HUES48 (cell line): ENCODE measurements around the gene HSPBP1.

Experiments
- H3K27ac ChIP-seq: one replicate; pipeline ENCODE4 v1.7.0; 2013; ENCODE audit warnings: low read depth, low read length, inconsistent platforms
- H3K27me3 ChIP-seq: 2 replicates; pipeline ENCODE4 v1.6.1; 2013; ENCODE audit warnings: mild to moderate bottlenecking, low read length; ENCODE audit not compliant: control insufficient read depth, insufficient read depth
- H3K36me3 ChIP-seq: 2 replicates; pipeline ENCODE4 v1.6.1; 2013; ENCODE audit warnings: low read length; ENCODE audit not compliant: control insufficient read depth, insufficient read depth
- H3K4me1 ChIP-seq: 2 replicates; pipeline ENCODE4 v1.6.1; 2013; ENCODE audit warnings: mild to moderate bottlenecking, low read length; ENCODE audit not compliant: control insufficient read depth, insufficient read depth
- H3K4me3 ChIP-seq: 2 replicates; pipeline ENCODE4 v1.5.1; 2013; ENCODE audit warnings: mild to moderate bottlenecking, low read depth, low read length
- H3K9ac ChIP-seq: 2 replicates; pipeline ENCODE4 v1.6.1; 2013; ENCODE audit warnings: mild to moderate bottlenecking, low read depth, low read length, moderate library complexity
- H3K9me3 ChIP-seq: 2 replicates; pipeline ENCODE4 v1.6.1; 2013; ENCODE audit warnings: low read length; ENCODE audit not compliant: control insufficient read depth, insufficient read depth

The HSPBP1 gene

GRCh38 chr19:55224038-55224665 is 55.8 kb downstream of the HSPBP1 start:
- Histone ChIP-seq H3K9ac (no peak overlapping the region), H3K4me1 (no peaks in the 10 kb centered on the region), H3K27me3 (no peaks in the 10 kb centered on the region), H3K27ac (no peak overlapping the region), H3K9me3 (no peaks in the 10 kb centered on the region; the same call in 1 of the 2 replicates), H3K4me3 (no peak overlapping the region), H3K36me3 (peaks cover 16% of the 10 kb centered on the region)

GRCh38 chr19:55223291-55224037 is 56.4 kb downstream of the HSPBP1 start:
- Histone ChIP-seq H3K27me3 (no peaks in the 10 kb centered on the region), H3K36me3 (peaks cover 16% of the 10 kb centered on the region), H3K27ac (no peak overlapping the region), H3K4me1 (no peaks in the 10 kb centered on the region), H3K9me3 (no peaks in the 10 kb centered on the region; the same call in 1 of the 2 replicates), H3K4me3 (no peak overlapping the region), H3K9ac (no peak overlapping the region)

- H3K36me3 ChIP-seq = no peaks in the 10 kb centered on the region
- H3K4me3 ChIP-seq = no peak overlapping the region
- no peak overlapping the region for H3K27ac ChIP-seq
- no peaks in the 10 kb centered on the region for H3K27me3 ChIP-seq
- no peaks in the 10 kb centered on the region; the same call in 1 of the 2 replicates for H3K9me3 ChIP-seq
- H3K4me1 ChIP-seq = no peaks in the 10 kb centered on the region
- H3K9ac ChIP-seq = no peak overlapping the region
These were observed 59.4 kb downstream of the HSPBP1 start for GRCh38 chr19:55220525-55220924.

GRCh38 chr19:55216461-55217198 is 63.3 kb downstream of the HSPBP1 start:
- H3K4me3 ChIP-seq = peak overlapping the region; percentile 76
- H3K9ac ChIP-seq = peak overlapping the region; percentile 43
- H3K27ac ChIP-seq = peak overlapping the region; percentile 91

GRCh38 chr19:55213547-55213946 is 66.4 kb downstream of the HSPBP1 start:
- Histone ChIP-seq H3K36me3 (no peaks in the 10 kb centered on the region), H3K9ac (no peak overlapping the region), H3K9me3 (peaks cover 5% of the 10 kb centered on the region), H3K4me3 (no peak overlapping the region), H3K4me1 (no peaks in the 10 kb centered on the region), H3K27ac (no peak overlapping the region), H3K27me3 (no peaks in the 10 kb centered on the region)

More at GRCh38 chr19:55216461-55217198, 63.3 kb downstream of the HSPBP1 start:
- Histone ChIP-seq H3K27me3 (no peaks in the 10 kb centered on the region), H3K4me1 (no peaks in the 10 kb centered on the region), H3K36me3 (no peaks in the 10 kb centered on the region), H3K9me3 (peaks cover 5% of the 10 kb centered on the region)

- H3K9ac ChIP-seq = no peak overlapping the region
- H3K4me1 ChIP-seq = no peaks in the 10 kb centered on the region
- no peak overlapping the region for H3K27ac ChIP-seq
- no peak overlapping the region for H3K4me3 ChIP-seq
- no peaks in the 10 kb centered on the region for H3K27me3 ChIP-seq
- H3K36me3 ChIP-seq = no peaks in the 10 kb centered on the region
- H3K9me3 ChIP-seq = peaks cover 5% of the 10 kb centered on the region
These were observed 67.5 kb downstream of the HSPBP1 start for GRCh38 chr19:55212447-55212846.
